Ovary (tissue), 3 donors: ENCODE measurements around the gene POPDC3.
"Not testable (repeated sequence)": the region's sequence is repeated elsewhere in the genome, so short reads cannot be mapped to it uniquely, and the experiment has no call there.

ENCODE experiments used
- CTCF ChIP-seq, 3 donors: fragments of 450-650 bp in 2 of 3; fragments of 200-600 bp in 1 of 3; IDR thresholded peaks; one replicate each; pipeline versions ENCODE4 v1.5.1 to v1.8.0; 2016 to 2022; ENCODE audit warnings: antibody characterized with exemption in 3 of 3, mild to moderate bottlenecking in 1 of 3
- EP300 ChIP-seq: sonication (generic); formaldehyde crosslinking; IDR thresholded peaks from one replicate; pipeline ENCODE4 v1.6.1; 2017; ENCODE audit warnings: antibody characterized with exemption
- POLR2A ChIP-seq: fragments of 450-650 bp; IDR thresholded peaks from one replicate; pipeline ENCODE4 v1.6.1; 2017; ENCODE audit warnings: antibody characterized with exemption, mild to moderate bottlenecking, moderate library complexity
- donor health status: DM: no; HTN: no; CAD: no.

DNA sequence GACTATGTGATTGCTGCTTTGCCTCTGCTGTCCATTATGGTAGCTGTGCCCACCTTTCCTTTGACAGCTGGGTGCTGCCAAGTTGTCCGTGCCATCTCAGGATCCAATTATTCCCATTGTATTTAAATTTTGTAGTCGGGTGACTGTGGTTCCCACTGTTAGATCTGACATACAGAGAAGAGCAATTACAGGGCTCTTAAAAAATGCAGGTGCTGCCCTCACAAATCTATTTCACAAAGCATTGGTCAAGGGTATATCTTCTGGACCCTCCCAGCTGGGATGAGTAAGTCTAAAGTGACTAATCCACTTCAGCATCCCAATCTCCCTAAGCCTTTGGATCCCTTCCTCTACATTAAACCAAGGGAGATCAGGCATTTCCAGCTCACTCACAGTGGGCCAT is 41.4 kb upstream of the POPDC3 start:
- not testable (repeated sequence) for TF ChIP-seq CTCF (IDR thresholded peaks at IDR 0.05); POLR2A; EP300
